ENCODE measurements around the gene PWWP2A. TPM values are rescaled to one million over a fixed set of nuclear protein-coding genes. Genes with fewer than 3 reads are reported as not detected.

Gene PWWP2A
- total RNA-seq, 1 donor from 2014 or later: 26.7 TPM

DNA sequence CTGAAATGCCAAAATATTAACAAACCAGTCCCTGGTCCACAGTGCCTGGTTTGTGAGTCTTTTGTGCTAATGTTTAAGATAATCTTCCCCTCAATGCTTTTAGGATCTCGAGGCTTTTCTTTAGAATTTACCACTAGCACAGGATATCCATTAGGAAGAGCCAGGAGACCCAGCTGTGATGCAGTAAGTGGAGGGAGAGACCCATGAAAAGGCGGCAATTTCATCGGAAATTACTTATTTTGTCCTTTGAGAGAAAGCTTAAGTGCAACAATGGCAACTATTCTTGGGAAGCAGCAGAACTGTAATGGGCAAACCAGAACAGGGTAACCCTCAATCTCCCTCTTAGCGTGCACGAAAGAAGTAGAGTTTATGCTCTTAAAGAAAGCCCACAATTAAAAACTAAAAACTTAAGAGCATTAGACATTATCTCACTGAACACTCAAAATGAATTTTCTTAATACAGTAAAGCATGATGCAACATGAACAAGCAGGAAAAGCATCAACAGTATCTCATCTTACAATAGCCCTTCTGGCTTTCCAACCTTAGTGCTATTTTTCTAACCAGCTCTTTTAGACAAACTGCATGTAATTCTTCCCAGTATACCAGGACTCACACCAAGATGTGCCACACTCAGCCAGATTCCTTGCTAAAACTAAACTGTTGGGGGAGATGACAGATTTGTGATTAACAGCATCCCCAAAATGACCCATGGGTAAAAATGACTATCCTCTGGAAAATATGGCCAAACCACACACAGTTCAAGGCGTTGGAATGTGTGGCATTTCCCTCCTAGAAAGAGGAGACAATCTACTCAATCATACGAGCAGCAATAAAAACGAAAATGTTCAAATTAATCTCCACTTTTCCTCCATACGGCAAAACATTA lies 36.4 kb downstream of the PWWP2A start:
- no peak for ATAC-seq

GRCh38 chr5:160081495-160081894 lies 37.8 kb downstream of the PWWP2A start:
- intact Hi-C loops (cut with DNase I): no loop called here
- Histone ChIP-seq H3K27me3 (no peaks in the 10 kb centered on the region), H3K4me1 (peaks cover 4% of the 10 kb centered on the region), H3K9me3 (no peaks in the 10 kb centered on the region), H3K27ac (no peak overlapping the region), H3K36me3 (peaks cover 15% of the 10 kb centered on the region), H3K4me3 (no peak overlapping the region)
- DNase-seq: no peak
- ATAC-seq: no peak
- TF ChIP-seq CTCF (IDR thresholded peaks at IDR 0.05): no peak

More for the DNA sequence above, 36.4 kb downstream of the PWWP2A start:
- no peak for DNase-seq
- intact Hi-C loops (cut with DNase I): no loop called here
- Histone ChIP-seq H3K9me3 (no peaks in the 10 kb centered on the region), H3K36me3 (peaks cover 3% of the 10 kb centered on the region), H3K27ac (no peak overlapping the region), H3K4me3 (no peak overlapping the region), H3K27me3 (no peaks in the 10 kb centered on the region), H3K4me1 (peaks cover 4% of the 10 kb centered on the region)
- no peak for TF ChIP-seq CTCF (IDR thresholded peaks at IDR 0.05)

- intact Hi-C loops (cut with DNase I): no loop called here
- H3K9me3 ChIP-seq: no peaks in the 10 kb centered on the region
- no peaks in the 10 kb centered on the region for H3K27me3 ChIP-seq
- peaks cover 4% of the 10 kb centered on the region for H3K4me1 ChIP-seq
- H3K36me3 ChIP-seq: peaks cover 15% of the 10 kb centered on the region
- no peak overlapping the region for H3K4me3 ChIP-seq
- TF ChIP-seq CTCF (IDR thresholded peaks at IDR 0.05): no peak
- ATAC-seq: no peak
- DNase-seq: no peak
- H3K27ac ChIP-seq: no peak overlapping the region
These were observed 39.5 kb downstream of the PWWP2A start for GRCh38 chr5:160079753-160080152.

GRCh38 chr5:160076997-160077396 lies 42.3 kb downstream of the PWWP2A start:
- Histone ChIP-seq H3K27me3 (no peaks in the 10 kb centered on the region), H3K9me3 (no peaks in the 10 kb centered on the region), H3K36me3 (peaks cover 15% of the 10 kb centered on the region), H3K27ac (no peak overlapping the region), H3K4me3 (no peak overlapping the region), H3K4me1 (peaks cover 2% of the 10 kb centered on the region)
- DNase-seq: no peak
- ATAC-seq: no peak
- intact Hi-C loops (cut with DNase I): no loop called here
- TF ChIP-seq CTCF (IDR thresholded peaks at IDR 0.05): no peak

- no peaks in the 10 kb centered on the region for H3K27me3 ChIP-seq
- DNase-seq: no peak
- H3K27ac ChIP-seq: no peak overlapping the region
- no peak for TF ChIP-seq CTCF (IDR thresholded peaks at IDR 0.05)
- H3K9me3 ChIP-seq: no peaks in the 10 kb centered on the region
- H3K36me3 ChIP-seq: peaks cover 15% of the 10 kb centered on the region
- no peak overlapping the region for H3K4me3 ChIP-seq
- H3K4me1 ChIP-seq: peaks cover 14% of the 10 kb centered on the region
- no peak for ATAC-seq
- intact Hi-C loops (cut with DNase I): no loop called here
These were observed 44.2 kb downstream of the PWWP2A start for GRCh38 chr5:160075073-160075472.
